TTC549 (cell line): Measurements from ENCODE around the gene PPP2R2B.

Source experiments
- FAIRE-seq: peaks from 2 replicates; lab custom pipeline; 2012; peaks lifted over from hg19 to GRCh38; lab: Jason Lieb, UNC

PPP2R2B gene

GRCh38 chr5:146884066-146884626 is 5.6 kb upstream of the PPP2R2B start:
- FAIRE-seq: no peak

DNA sequence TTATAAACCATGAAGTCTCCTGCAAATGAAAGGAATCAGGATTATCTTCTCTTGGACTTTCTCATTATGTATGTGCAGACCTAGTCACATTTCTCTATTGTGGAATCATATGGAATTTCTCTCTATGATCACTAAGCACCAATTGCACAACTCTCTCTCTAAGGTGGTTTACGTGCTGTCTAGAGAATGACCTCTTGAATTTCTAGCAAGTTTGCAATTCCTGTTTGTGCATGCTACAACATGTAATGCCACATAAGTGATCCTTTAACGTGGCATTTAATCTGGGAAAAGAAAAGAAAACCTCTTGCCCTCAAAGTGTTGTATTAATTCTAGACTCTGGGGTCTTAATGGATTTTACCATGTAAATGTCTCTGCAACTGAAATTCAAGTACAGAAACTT is 5.0 kb upstream of the PPP2R2B start:
- no peak for FAIRE-seq

GRCh38 chr5:146880966-146881365 is 2.4 kb upstream of the PPP2R2B start:
- no peak for FAIRE-seq

DNA sequence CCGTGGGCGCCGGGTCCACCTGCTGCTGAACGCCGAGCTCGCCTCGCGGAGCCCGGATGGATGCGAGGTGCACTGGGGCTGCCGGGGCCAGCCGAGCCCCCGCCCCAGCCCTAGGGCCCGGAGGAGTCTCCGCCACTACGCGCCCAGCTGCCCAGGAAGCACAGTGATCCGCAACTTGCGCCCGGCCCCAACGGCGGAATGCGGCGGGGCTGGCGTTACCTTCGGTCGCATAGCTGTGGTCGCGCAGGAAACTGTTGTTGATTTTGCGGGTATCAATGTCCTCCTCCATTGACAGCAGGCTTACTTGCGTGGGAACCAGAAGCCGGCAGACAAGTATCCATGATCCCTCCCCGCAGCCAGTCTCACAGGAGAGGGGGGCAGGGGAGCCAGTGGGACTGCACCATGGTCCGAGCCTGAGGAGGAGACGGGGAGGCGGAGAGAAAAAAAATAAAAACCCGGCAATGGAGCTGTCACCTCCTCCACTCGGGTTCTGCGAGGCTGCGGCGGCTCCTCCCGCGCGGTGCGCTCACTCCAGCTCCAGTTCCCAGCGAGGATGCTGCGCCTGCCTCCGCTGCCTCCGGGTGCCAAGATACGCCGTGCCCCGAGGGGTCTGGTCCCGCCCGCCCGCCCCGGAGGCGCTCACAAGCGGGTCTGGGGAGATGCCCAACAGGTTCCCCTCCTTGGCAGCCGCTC is 628 bp downstream of the PPP2R2B start:
- FAIRE-seq: no peak

DNA sequence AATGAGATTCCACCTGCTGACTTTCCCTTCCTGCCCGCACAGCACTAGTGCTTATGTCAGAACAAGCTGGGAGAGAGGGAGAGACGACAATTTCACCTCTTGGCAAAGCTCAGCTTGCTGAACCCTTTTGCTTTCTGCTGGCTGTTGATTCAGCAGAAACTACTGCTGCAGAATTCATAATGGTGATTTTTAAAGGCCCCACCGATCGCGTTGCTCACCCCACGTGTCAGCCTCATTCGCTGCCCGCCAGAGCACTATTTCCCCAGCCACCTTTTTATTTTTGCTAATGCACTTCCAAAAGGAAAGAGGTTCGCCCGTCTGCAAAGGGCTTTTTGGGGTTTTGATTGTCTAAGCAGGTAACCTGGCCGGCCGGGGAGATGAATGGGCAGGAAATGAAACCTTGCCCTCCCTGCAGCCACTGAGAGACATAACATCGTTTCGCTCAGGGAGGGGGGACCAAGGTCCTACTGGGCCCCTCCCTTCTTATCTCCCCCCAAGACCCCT is 1.3 kb downstream of the PPP2R2B start:
- no peak for FAIRE-seq

- FAIRE-seq: no peak
These were observed 5.2 kb downstream of the PPP2R2B start for GRCh38 chr5:146873186-146873917.

- no peak for FAIRE-seq
These were observed 6.4 kb downstream of the PPP2R2B start for GRCh38 chr5:146872188-146872587.

DNA sequence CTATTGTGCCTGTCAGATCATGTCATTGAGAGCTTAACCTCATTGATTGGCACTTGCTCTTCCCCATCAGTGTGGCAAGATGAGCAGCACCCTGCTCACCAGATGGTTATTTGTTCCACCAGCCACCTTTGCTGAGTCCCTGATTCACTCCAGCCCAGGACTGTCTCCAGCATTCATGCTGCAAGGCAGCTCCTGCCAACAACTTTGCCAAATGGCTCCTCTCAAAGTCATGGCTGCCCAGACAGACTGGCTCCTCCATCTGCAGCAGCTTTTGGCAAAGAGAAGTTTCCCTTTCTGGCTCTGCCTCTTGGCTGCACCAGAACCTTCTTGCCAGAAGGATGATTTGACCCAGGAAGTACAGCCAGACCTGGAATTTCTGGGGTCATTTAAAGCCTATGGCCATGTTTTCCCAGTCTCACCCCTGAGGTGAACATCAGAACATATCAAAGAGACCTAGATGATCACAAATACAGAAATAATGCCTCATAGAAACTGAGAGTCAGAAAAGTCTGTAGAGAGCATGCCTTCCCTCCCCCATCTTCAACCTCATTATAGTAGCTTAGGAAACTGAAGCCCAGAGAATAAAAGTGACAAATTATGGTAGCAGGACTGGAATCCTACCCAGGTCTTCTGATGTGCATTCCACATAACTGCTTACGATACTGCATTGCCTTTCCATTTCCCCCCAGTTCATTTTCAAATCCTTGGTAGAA is 10.4 kb downstream of the PPP2R2B start:
- no peak for FAIRE-seq

DNA sequence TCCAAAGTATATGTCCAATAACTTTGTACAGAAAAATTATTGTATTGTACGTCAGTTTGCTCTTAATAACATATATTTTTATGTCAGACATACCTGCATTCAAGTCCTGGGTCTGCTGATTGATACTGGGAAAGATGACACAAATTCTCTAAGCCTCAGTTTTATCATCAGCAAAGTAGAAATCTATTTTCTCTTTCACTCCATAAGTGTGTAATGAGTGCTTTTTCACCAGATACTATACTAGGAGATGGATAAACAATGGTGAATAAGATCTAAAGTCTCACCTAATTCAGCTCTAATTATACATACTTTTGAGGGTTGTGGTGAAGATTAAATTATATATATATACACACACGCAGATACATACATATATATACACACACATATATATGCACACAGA is 12.3 kb downstream of the PPP2R2B start:
- no peak for FAIRE-seq

- FAIRE-seq: no peak
These were observed 15.9 kb downstream of the PPP2R2B start for GRCh38 chr5:146862641-146863040.

DNA sequence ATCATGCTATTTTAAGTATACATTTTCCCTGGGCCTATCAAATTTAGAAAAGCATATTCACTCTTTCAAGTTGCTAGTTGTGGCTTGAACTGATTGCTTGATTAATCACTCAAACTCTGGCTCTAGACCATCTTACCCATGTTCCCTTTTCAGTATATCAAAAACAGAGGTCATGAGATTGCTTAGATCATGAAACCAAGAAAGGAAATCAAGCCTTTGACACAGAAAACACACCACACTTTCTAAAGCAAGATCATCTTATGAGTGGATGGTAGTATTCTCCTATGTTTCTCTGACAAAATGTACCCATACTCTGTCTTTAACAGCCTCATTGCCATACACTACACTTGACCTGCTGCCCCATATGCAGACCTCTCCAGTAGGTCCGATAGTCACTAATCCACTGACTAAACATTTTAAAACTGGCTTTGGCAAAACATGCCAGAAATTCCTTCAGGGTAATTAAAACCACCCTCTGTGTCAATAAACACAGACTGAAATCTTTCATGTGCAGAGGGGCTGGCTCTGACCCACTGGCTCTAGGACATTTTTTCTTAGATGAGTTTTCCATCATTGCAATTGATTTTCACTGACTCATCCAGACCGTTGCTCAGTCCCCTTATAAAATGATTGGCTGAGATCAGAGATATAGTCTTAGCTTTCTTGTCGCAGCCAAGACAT is 18.2 kb downstream of the PPP2R2B start:
- FAIRE-seq: no peak

DNA sequence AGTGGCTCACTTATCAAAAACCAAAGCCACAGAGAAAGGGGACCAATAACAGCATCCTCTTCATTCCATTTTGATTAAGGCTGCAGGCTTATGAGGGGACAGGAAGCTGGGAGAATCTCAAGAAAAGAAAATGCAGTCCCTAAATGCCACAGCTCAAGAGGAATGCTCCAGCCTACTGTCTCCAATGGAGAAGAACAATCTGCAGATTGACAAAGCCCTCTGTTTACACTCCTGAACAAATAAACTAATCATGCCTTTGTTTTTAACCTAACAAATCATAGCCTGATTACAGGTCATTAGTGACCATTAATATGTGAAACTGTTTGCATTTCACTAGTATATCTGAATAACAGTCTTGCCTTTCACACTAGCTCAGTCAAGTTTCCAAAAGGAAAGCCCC is 26.5 kb downstream of the PPP2R2B start:
- no peak for FAIRE-seq

GRCh38 chr5:146851133-146851532 is 27.4 kb downstream of the PPP2R2B start:
- no peak for FAIRE-seq

DNA sequence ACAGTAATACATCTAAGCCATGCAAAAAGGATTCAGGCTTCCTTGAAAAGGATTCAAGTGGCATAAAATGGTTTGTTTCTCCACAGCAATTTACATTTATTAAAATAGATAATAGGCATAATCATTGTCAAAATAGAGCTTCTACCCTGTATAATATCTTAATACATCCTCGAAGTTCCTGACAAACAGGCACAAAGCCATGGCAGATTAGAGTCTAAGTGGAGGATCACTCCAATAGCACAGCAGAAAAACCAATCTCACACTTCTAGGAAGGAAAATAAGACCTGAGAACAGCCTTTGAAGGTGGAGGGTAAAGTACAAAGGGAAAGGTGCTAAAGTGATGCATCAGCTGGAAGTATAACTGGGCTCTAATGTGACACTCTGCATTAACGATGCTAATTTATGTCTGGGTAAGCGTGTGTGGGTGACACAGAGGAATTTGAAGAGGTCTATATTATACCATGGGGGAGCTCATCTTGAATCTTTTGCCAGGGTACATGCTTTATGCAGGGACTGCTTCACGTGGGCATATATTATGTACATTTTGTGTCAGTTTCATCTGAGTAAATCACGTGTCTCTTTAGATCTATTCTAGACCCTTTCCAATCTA is 28.8 kb downstream of the PPP2R2B start:
- FAIRE-seq: no peak

- no peak for FAIRE-seq
These were observed 30.4 kb downstream of the PPP2R2B start for GRCh38 chr5:146848133-146848532.

DNA sequence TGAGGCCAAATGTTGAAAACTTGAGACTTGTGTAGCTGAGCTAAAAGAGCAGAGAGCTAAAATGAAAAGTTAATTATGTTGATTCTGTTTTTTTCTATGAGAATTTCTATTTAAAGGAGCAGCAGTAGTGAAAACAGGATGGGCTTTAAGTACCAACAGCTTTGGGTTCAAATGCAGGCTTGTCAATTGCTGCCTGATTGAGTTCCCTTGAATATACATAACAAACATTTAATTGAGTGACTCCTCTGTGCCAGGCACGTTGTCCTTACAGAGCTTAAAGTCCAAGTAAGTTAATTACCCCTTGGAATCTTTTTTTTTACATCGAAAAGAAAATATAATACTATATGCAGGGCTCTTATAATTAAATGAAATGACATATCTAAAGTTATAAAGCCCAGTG is 38.5 kb downstream of the PPP2R2B start:
- no peak for FAIRE-seq

DNA sequence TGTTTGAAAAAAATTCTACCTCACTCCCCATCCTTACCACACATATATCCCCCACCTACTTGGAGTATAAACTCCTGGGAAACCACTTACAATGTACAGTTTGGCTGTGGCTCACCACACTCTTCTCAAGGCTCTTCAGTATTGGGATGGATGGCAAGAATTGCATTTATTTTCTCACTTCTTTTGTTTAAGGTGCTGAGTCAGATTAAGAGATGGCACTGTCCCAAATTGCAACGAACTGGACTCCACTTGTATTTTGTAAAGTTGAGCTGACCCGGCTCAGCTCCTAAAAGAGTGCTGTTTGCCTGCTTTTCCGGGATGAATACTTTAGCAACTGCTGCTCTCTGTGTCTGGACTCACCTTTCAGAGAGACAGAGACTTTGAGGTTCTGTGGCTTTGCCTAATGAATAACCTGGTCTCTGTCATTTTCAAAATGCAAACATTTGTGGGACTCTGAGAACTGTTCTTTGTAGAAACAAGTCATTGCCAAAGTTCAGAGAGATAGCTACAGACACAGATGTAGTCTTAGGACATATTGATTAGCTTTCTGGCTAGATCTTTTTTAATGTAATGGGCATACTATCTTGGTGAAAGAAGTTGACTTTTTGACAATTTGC is 42.2 kb downstream of the PPP2R2B start:
- FAIRE-seq: no peak

GRCh38 chr5:146832985-146833732 is 45.4 kb downstream of the PPP2R2B start:
- no peak for FAIRE-seq

DNA sequence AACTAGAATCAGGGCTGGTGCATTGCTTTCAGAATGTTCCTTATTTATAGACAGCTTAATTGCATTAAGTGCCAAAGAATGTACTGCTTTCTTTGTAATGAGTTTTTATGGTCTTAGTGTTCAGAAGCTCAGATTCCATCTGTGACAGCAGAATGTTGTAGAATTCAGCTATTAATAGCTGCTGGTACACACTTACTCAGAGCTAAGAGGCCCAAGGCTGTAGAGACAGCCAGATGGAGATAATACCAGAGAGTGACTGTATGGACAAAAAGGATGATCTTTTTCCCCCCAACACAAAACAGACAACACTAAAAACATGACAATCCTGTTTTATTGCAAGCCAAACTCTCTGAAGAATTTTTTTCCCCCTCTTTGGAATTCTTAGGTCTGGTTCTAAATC is 50.2 kb downstream of the PPP2R2B start:
- no peak for FAIRE-seq

- no peak for FAIRE-seq
These were observed 50.7 kb downstream of the PPP2R2B start for GRCh38 chr5:146827901-146828300.

- no peak for FAIRE-seq
These were observed 53.5 kb downstream of the PPP2R2B start for GRCh38 chr5:146825033-146825432.
